ENCODE results near the gene CCZ1B.
"Not testable (repeated sequence)": the region's sequence is repeated elsewhere in the genome, so short reads cannot be mapped to it uniquely, and the experiment has no call there.

CCZ1B gene

GRCh38 chr7:6749335-6749734 is 76.7 kb downstream of the CCZ1B start:
- H3K9ac ChIP-seq (ENCODE audit: low read depth in 1 of 2, low read length in 2 of 2); H3K27me3 ChIP-seq (ENCODE audit: control insufficient read depth in 2 of 2, insufficient read depth in 2 of 2, low read length in 2 of 2); H3K4me1 ChIP-seq (ENCODE audit: control insufficient read depth in 2 of 2, insufficient read depth in 2 of 2, low read length in 2 of 2); H3K9me3 ChIP-seq (ENCODE audit: control insufficient read depth in 2 of 2, low read length in 2 of 2); H3K27ac ChIP-seq (ENCODE audit: low read depth in 2 of 2, low read length in 2 of 2); H3K36me3 ChIP-seq (ENCODE audit: control insufficient read depth in 2 of 2, insufficient read depth in 2 of 2, low read length in 2 of 2); H3K4me3 ChIP-seq (ENCODE audit: low read length in 2 of 2): not testable (repeated sequence)

Measured in mucosa of rectum (tissue), 2 donors.